Renal cortex interstitium (tissue), 15 donors: ENCODE measurements around the gene FBXO3. TPM values are rescaled to one million over a fixed set of nuclear protein-coding genes. Genes with fewer than 3 reads are reported as not detected.
"Not testable (repeated sequence)": the region's sequence is repeated elsewhere in the genome, so short reads cannot be mapped to it uniquely, and the experiment has no call there.

Experiments
- DNase-seq, 11 donors: peaks; one replicate each; pipeline ENCODE4 v3.0.0-alpha.2; 2013; ENCODE audit warnings: low read depth in 9 of 11, low spot score in 4 of 11; ENCODE audit errors: extremely low read depth in 1 of 11
- long read RNA-seq, 16 experiments: transcript quantifications; one replicate each; lab custom pipeline, GENCODE V29; 2026
- polyA plus RNA-seq, 3 donors: library from polyadenylated mRNA; unstranded; fragments of 120-200 nt; gene quantifications; one replicate each; pipeline ENCODE4 v1.2.1, GENCODE V29; 2013; ENCODE audit not compliant: insufficient read length in 3 of 3

Gene FBXO3, protein sequence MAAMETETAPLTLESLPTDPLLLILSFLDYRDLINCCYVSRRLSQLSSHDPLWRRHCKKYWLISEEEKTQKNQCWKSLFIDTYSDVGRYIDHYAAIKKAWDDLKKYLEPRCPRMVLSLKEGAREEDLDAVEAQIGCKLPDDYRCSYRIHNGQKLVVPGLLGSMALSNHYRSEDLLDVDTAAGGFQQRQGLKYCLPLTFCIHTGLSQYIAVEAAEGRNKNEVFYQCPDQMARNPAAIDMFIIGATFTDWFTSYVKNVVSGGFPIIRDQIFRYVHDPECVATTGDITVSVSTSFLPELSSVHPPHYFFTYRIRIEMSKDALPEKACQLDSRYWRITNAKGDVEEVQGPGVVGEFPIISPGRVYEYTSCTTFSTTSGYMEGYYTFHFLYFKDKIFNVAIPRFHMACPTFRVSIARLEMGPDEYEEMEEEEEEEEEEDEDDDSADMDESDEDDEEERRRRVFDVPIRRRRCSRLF
- polyA plus RNA-seq = 10 to 100 TPM; 52.0 to 65.8 (median 54.3) TPM
- long read RNA-seq, donor 1, transcript FBXO3-201 (11 exons, 2,397 nt) = major isoform, 5 of 5 reads
- long read RNA-seq, donor 1, partial matches to known transcripts = 0 of 5 reads
- long read RNA-seq, donor 1, other reads (novel, unspliced or antisense) = 0 of 5 reads
- long read RNA-seq, donor 2, partial matches to known transcripts = 0 of 5 reads
- long read RNA-seq, donor 2, other reads (novel, unspliced or antisense) = 0 of 5 reads
- long read RNA-seq, donor 3, transcript FBXO3-201 (11 exons, 2,397 nt) = major isoform, 7 of 8 reads
- long read RNA-seq, donor 3, partial matches to known transcripts = 0 of 8 reads
- long read RNA-seq, donor 3, other reads (novel, unspliced or antisense) = 0 of 8 reads
- long read RNA-seq, donor 4, full-length matches to known transcripts = 11 of 11 reads
- long read RNA-seq, donor 4, partial matches to known transcripts = 0 of 11 reads
- long read RNA-seq, donor 4, other reads (novel, unspliced or antisense) = 0 of 11 reads
- long read RNA-seq, donor 5 = 0 reads
- long read RNA-seq, donor 6, transcript FBXO3-201 (11 exons, 2,397 nt) = major isoform, 7 of 10 reads
- long read RNA-seq, donor 6, partial matches to known transcripts = 0 of 10 reads
- long read RNA-seq, donor 6, other reads (novel, unspliced or antisense) = 0 of 10 reads
- long read RNA-seq, donor 7, transcript FBXO3-201 (11 exons, 2,397 nt) = major isoform, 10 of 10 reads
- long read RNA-seq, donor 7, partial matches to known transcripts = 0 of 10 reads
- long read RNA-seq, donor 7, other reads (novel, unspliced or antisense) = 0 of 10 reads
- long read RNA-seq, donor 8, transcript FBXO3-201 (11 exons, 2,397 nt) = major isoform, 11 of 11 reads
- long read RNA-seq, donor 8, partial matches to known transcripts = 0 of 11 reads
- long read RNA-seq, donor 8, other reads (novel, unspliced or antisense) = 0 of 11 reads
- long read RNA-seq, donor 9, transcript FBXO3-201 (11 exons, 2,397 nt) = major isoform, 5 of 7 reads
- long read RNA-seq, donor 9, partial matches to known transcripts = 0 of 7 reads
- long read RNA-seq, donor 9, other reads (novel, unspliced or antisense) = 0 of 7 reads
- long read RNA-seq, donor 10, transcript FBXO3-201 (11 exons, 2,397 nt) = major isoform, 10 of 12 reads
- long read RNA-seq, donor 10, partial matches to known transcripts = 0 of 12 reads
- long read RNA-seq, donor 10, other reads (novel, unspliced or antisense) = 0 of 12 reads
- long read RNA-seq, donor 11, transcript FBXO3-201 (11 exons, 2,397 nt) = major isoform, 10 of 11 reads
- long read RNA-seq, donor 11, partial matches to known transcripts = 0 of 11 reads
- long read RNA-seq, donor 11, other reads (novel, unspliced or antisense) = 0 of 11 reads
- long read RNA-seq, donor 12, transcript FBXO3-201 (11 exons, 2,397 nt) = major isoform, 8 of 15 reads
- long read RNA-seq, donor 12, partial matches to known transcripts = 7 of 15 reads
- long read RNA-seq, donor 12, other reads (novel, unspliced or antisense) = 0 of 15 reads
- long read RNA-seq, donor 13 = 0 reads
- long read RNA-seq, donor 14, transcript FBXO3-201 (11 exons, 2,397 nt) = major isoform, 12 of 18 reads
- long read RNA-seq, donor 14, partial matches to known transcripts = 5 of 18 reads
- long read RNA-seq, donor 14, other reads (novel, unspliced or antisense) = 0 of 18 reads
- long read RNA-seq, donor 15, partial matches to known transcripts = 0 of 3 reads
- long read RNA-seq, donor 15, other reads (novel, unspliced or antisense) = 0 of 3 reads
- long read RNA-seq, donor 16, transcript FBXO3-201 (11 exons, 2,397 nt) = major isoform, 17 of 18 reads
- long read RNA-seq, donor 16, partial matches to known transcripts = 0 of 18 reads
- long read RNA-seq, donor 16, other reads (novel, unspliced or antisense) = 0 of 18 reads

DNA sequence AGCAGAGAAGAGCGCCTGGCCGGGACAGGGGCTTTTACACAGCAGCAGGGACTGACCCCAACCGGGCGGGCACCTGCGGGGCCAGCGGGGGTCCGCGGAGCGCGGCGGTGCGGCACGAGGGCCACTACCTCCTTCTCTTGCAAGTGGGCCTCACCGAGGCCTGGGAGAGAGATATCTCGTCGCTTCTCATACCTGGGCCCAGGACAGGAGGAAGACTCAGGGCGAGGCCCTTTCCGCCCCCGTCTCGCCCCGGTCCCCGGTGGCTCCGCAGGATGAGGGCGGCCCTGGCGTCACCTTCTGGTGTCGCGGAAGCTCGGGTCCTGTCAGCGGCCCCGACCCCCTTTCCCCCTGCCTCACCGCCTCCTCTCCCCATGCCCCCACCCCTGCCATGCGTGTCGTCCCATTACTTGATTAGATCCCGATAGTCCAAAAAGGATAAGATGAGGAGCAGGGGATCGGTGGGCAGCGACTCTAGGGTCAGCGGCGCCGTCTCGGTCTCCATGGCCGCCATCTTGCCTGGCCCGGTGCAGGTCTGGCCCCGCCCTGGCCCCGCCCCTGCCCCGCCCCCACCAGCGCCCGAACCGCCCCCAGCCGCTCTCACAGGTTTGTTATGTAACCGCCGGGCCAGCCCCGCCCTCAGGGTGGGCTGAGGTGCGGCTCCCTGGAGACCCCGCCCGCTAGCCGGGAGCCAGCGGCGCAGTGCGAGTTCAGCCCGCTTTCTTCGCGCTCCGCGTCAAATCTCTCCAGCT is at the start of gene FBXO3:
FBXO3 (minus strand) TSS at position 534 of the 749 bp plus-strand sequence; CDS start at position 511, 23 bp downstream.
- DNase-seq = peak; percentile 62 to 89 (median 80)

DNA sequence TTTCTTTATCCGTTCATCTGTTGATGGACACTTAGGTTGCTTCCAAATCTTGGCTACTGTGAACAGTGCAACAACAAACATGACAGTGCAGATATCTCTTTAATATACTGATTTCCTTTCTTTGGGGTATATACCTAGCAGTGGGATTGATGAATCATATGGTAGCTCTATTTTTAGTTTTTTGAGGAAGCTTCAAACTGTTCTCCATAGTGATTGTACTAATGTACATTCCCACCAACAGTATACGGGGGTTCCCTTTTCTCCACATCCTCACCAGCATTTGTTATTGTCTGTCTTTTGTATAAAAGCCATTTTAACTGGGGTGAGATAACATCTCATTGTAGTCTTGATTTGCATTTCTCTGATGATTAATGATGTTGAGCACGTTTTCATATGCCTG is 48.7 kb upstream of the FBXO3 start:
- not testable (repeated sequence) for DNase-seq

DNA sequence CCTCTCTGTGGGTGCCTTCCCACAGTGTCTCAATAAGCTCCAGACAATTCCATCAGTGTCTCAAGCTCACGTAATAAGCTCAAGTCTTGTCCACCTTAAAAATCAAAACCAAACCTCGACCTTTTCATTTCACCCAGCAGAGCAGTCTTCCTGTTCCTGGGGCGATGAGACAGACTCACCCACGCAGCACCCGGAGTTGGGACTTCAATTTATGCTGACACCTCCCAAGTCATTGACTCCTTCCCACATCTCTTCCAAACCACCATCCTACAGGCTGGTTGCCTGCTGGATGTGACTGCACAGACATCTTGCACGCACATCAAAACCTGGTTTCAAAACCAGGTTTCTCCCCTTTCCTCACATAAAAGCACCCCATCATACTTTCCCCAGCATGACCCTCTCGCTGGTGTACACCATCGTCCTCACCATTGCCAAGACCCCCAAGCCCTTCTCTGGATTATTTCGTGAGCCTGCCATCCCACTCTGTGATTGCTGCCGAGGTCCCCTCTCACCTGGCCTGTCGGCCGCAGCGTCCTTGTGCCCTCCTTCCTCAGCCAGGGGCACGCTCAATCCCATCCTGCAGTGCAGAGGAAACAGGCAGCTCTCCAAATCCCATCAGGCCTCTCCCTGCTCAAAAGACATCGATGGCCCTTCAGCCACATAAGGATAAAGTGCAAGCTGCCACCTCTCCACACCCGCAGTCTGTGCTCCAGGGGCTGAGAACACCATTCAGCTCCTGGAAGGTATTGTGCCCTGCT is 45.1 kb upstream of the FBXO3 start:
- no peak for DNase-seq

DNA sequence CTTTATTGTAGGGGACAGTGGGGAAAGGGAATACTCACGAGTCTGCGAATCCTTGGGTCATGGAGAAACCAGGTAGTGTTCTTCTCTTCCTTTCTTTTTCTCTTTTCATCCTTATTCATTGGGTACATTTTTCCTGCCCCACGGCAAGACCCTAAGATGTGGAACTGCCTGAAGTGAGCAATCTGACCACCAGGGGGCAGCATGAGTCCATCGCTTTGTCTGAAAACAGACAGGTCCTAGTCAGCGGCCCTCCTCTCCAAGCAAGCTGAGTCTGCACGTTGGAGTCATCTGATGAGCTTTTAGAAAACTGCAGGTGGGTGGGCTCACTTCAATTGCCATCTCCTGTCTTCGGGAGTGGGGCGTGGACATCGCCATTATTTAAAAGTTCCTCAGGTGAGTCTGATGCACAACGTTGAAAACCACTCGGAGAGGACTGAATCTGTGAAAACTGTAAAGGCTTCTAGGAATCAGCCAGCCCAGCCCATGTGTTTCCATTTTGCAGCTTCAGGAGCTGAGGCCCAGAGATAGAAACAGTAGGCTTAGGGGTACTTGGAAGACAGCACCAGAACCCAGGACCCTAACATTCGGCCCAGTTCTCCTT is 34.0 kb upstream of the FBXO3 start:
- peak in 10 of 11 donors; percentile 59 to 85 (median 74) for DNase-seq

DNA sequence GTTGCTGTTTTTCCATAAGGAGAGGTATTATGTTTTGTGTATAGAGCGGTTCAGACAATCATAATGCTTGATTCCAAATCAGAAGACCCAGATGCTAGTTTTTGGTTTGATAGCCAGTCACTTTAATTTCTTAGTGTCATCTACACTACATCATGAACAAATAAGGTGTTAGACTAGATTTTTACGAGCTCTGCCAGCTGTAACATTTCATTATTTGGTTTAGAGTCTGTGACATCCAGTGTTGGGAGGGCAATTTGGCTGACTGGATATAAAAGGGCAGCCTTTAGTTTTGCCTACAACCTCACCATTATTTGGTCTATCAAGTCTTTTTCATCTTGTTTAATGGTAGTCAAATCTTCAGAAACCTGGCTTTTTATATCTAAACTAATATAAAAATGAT is 30.2 kb upstream of the FBXO3 start:
- peak in 1 of 11 donors; percentile 43 for DNase-seq

DNA sequence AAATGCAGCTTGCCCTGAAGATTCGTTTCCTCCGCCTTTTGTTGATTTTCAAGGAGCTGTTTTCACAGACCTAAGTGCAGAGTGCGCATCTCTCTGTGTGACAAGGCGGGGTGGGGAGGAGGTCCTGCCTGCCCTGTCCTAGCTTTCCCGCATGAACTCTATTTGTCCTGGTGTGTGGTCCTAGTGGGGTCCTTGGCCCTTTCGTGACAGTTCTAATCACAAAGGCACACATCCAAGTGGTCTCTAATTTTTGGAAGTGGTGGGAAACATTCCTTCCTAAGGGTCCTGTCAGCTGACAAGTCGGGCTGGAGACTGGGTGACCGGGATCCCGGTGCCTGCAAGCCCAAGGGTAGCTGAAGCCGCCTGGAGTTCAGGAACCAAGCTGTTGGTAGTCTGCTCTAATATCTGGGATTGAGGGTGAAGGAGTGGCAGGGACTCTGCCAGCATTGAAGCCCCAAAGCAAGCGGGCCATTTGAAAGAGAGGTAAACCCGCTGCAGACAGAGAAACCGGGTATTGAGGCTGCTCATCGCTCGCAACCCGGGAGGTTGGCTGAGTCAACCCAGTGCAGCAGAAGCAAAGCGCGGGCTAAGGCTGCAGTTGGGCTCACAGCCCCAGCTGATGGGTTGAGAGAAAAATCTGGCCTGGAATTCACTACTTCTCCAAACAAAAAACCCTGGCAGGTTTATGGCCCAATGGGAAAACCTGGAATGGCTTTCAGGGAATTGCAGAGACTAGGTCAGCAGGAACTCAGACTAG is 28.1 kb upstream of the FBXO3 start:
- DNase-seq = peak in 9 of 11 donors; percentile 59 to 88 (median 66)

DNA sequence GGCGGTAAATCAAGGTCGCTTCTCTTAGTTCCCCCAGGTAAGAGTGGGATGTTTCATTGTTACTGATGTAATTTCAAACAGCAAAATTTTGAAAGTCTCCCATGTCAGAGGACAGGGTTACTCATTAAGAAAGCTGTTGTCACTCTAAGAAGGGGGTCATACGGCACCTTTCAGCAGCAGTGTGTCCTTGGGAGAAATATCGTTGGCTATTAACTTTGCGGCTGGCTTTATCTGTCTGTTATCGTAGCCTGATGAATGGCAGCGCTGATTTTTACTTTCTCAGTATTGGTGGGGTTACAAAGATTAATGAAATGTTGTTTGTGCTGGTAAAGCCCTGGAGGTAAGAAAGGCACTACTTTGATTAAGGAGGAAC is 27.5 kb upstream of the FBXO3 start:
- no peak for DNase-seq

DNA sequence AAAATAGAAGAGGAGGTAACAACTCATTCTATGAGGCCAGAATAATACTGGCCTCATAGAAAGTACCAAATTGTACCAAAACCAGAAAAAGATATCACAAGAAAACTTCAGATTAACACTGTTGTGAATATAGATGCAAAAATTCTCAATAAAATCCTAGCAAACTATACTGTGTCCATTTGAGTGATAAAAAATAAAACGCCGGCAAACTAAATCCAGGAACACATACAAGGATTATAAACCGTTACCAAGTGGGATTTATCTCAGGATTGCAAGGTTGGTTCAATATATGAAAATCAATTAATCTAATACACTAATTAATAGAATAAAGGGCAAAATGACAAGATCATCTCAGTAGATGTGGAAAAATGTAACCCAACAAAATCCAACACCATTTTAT is 23.6 kb upstream of the FBXO3 start:
- DNase-seq = no peak

DNA sequence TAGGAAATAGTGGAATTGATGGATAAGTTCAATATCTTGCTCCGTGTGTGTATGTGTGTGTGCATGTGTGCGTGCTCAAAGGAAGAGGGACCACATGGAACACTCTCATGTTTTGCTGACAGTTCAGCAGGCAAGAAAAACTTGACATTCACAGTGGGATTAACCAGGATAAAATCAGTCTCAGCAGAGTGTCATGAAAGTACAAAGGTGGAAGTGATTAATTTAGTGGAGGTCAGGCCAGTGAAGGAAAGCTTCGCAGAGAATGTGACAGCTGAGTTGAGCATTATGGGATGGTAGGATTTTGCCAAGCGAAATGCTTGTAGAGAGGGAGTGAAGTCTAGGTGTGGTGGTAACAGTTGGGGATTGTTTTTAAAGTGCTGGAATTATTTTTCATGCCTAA is 15.7 kb upstream of the FBXO3 start:
- peak in 1 of 11 donors; percentile 43 for DNase-seq

DNA sequence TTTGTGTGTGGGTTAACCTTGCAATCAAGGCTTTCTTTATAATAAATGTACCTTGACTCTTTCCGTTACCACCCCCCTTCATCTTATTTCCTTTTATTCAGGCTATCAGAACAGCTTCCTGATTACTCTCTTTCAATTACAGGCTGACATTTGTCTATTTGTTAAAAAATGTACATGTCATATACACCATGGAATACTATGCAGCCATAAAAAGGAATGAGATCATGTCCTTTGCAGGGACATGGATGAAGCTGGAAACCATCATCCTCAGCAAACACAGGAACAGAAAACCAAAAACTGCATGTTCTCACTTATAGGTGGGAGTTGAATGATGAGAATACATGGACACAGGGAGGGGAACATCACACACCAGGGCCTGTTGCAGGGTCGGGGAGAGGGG is 13.8 kb upstream of the FBXO3 start:
- DNase-seq = not testable (repeated sequence)

DNA sequence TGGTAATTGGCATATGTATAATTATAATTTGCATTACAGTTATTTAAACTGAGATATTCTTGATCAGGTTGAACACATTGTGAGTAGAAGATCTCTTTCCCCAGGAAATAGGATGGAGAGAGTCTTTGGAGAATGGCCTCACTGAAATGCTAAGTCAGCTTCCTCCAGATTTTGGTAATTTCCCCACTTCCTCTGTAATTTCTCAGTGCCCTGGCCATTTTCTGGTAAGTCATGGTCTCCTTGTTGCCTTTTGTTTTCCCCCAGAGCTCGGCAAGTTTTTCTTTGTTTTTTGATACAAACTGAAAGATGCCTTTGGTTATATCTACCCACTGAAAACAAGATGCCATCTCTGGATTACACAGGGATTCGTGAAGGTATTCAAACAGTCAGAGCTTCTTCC is 12.8 kb upstream of the FBXO3 start:
- no peak for DNase-seq

DNA sequence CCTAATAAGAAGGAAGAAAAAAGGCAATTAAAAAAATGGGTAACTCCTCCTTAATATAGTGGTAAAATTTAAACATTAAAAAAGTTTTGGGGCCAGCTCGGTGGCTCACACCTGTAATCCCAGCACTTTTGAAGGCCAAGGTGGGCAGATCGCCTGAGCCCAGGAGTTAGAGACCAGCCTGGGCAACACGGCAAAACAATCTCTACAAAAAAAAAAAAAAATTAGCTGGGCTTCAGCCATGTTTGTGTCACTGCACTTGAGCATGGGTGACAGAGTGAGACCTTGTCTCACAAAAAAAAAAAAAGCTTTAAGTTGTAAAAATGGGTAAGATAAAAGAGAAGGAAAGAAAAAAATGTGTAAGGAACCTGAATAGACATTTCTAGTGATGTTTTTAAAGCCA is 11.3 kb upstream of the FBXO3 start:
- no peak for DNase-seq

DNA sequence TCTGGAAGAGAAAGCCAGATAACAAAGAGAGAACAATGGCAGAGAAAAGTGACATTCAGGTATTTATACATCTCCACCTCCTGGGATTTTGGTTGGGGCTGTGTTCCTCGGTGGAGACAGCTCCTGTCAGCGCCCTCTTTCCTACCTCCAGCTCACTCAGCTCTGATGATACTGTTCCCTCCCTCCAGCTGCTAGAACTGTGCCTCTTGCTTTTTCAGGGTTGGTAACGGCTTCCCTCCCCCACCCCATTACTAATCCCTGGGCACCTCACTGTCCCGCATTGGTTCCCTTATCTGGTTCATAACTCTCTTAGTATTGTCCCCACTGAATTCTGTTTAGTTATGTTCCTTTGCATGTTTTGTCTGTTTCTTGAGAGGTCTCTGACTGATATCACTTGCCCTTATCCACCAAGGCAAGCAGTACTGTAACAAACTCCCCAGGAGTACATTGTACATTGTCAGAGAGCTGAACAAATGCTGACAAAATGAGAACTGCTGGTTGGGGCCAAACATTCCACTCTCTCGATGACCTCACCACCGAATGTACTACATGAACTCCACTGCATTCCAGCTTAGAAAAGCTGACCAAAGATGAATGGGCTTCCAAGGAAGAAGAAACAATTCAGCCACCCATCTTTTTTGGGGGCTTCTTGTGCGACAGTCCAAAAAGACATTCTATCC is 5.7 kb upstream of the FBXO3 start:
- DNase-seq = no peak

DNA sequence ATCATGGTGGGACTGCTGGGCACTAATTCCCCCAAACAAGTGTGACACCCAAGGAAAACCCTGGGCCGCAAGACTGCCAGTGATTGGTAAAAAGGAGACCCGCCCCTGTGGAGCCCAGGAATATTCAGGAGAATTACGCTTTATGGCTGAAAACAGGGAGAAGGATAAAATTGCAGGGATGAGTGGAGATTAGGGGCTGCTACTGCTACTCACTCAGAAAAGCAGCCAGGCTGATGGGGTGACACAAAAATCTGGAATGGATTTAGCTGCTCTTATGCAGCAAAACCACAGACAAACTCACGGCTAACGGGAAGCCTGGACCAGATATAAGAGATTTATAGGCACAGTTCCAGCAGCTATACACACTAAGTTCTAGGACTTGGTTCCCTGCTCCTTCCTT is 4.4 kb upstream of the FBXO3 start:
- peak in 3 of 11 donors; percentile 38 to 52 (median 52) for DNase-seq
